ENCODE measurements around the gene BRD3.

BRD3 gene

DNA sequence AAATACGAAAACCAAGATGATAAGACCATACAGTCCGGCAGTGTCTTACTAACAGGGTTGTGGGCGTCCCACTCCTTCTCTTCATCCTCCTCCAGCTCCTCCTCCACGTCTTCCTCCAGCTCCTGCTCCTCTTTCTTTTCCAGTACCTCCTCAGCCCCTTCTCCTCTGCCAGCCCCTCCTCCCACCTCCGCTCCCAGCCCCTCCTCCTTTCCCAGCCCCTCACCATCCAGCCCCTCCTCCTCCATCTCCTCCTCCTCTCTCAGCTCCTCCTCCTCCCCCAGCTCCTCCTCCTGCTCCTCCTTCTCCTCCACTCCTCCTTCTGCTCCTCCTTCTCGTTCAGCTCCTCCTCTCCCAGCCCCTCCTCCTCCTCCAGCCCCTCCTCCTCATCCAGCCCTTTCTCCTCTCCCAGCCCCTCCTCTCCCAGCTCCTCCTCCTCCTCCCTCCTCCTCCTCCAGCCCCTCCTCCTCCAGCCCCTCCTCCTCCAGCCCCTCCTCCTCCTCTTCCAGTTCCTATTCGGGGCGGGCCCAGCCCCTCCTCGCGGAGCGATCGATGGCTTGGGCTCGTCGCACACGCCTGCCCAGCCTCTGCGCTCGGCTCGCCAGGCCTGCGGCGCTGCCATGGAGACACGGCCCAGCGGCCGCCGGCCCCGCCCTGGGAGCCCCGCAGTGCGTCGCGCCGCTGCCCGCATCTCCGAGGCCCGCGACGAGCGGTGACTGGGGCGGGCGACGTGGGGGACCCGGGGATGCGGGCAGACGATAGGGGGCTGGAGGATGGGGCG, 42.8 kb downstream of the BRD3 start, which contains the start of gene BRD3OS:
Gene BRD3OS, plus strand, starts transcription at position 654 of the 778 bp plus-strand sequence. CDS start 1,267 bp downstream, outside the sequence.
- peak; percentile 80 to 85 for DNase-seq (ENCODE audit: low read depth in 2 of 2)

GRCh38 chr9:134024214-134024792, 43.5 kb downstream of the BRD3 start:
- DNase-seq (ENCODE audit: low read depth in 2 of 2) = no peak

DNA sequence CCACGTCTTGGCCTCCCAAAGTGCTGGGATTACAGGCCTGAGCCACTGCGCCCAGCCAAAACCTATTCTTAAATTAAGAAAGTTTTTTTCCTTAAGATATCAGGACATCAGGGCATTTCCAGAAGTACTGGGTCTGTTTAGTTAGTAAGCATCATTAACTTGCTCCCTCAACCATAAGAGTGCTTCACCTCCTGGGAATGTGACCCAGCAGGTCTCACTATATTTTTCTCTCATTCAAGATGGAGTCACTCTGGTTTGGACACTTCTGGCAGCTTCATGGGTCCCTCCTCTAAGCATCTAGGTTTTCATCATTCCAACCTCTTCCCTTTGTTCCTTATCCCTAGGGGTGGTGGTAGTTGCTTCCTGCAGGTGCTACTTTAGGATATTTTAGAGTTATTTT, 52.9 kb downstream of the BRD3 start:
- no peak for DNase-seq (ENCODE audit: low read depth in 2 of 2)

GRCh38 chr9:134011401-134011800, 56.4 kb downstream of the BRD3 start:
- DNase-seq (ENCODE audit: low read depth in 2 of 2) = no peak

DNA sequence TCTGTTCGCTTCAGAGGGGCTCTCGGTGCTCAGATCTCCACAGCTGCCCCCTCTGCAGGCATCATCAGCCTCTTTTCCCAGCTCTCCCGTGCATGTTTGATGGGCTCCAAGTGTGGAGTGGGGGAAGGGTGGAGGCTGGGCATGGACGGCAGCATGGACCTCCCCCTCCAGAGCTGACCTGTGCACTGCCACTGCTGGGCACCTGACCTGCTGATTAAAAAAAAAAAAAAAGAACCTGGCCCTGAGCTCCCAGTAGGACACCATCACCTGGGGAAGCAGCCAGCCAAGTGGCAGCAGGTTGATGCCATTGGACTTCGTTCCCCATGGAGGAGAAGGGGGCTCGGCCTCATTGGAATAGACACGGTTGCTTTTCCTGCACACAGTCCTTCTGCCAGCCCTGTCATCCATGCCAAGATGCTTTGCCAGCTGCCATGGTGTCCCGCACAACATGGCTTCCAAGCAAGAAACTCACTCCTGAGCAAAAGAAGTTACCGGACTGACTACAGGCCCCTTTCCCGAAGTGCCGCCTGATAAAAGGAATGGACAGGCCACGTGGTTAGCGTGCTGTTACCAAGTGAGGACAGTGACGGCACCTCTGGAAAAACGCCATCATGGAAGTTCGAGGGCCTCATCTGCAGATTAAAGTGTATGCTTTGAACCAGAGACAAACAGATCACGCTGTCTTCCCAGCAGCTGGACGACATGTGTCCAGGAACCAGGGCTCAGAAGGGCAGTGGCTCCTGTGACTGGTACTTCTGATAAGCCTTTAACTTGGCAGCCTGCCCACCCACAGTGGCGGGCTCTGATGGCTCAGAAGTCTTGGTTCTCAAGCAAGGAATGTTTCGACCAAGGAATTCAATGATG, 57.3 kb downstream of the BRD3 start:
- DNase-seq (ENCODE audit: low read depth in 2 of 2) = no peak

DNA sequence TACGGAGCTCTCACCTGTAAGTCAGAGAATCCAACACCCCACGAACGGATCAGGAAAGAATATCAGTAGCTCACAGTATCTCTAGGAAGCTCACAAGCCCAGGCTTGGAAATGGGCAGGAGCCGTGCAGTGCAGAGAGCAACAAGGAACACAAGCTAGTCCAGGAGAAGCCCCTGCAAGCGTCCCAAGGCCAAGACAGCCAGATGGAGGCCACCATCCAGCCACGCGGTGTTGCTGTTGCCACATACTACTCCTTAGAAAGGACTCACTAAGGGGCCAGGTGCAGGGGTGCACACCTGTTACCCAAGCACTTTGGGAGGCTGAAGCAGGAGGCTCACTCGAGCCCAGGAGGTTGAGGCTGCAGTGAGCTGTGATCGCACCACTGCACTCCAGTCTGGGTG, 60.3 kb downstream of the BRD3 start:
- no peak for DNase-seq (ENCODE audit: low read depth in 2 of 2)

DNA sequence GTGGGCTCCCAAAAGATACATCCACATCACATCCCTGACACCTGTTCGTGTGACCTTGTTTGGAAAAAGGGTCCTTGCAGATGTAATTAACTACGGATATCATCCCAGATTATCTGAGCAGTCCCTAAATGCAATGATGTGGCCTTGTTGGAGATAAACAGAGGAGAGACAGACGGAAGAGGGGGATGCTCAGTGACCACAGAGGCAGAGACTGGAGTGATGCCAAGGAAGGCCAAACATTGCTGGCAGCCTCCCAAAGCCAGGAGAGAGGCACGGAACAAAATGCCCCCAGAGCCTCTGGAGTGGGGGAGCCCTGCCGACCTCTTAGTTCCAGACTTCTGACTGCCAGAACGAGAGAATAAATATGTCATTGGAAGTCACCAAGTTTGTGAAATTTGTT, 60.7 kb downstream of the BRD3 start:
- DNase-seq (ENCODE audit: low read depth in 2 of 2) = no peak

GRCh38 chr9:134005381-134005780, 62.4 kb downstream of the BRD3 start:
- no peak for DNase-seq (ENCODE audit: low read depth in 2 of 2)

DNA sequence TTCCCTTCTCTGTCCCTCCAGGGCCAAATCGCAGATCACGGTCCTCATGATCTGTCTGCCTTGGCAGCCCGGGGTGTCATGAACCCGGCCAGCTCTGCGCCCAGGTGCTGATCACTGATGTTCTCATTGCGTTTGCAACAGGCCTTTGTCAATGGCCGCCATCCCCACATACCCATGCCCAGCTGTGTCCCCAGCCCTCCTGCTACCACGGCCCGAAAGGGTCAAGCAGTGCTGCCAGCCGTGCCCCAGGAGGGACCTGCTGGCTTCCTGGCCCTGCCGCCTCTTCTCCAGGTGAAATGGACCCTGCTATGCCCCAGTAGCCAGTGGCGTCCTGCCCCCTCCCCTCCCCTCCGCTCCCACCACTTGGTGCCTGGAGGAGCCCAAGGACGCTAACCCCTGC, 62.9 kb downstream of the BRD3 start:
- DNase-seq (ENCODE audit: low read depth in 2 of 2) = no peak

GRCh38 chr9:134004131-134004873, 63.5 kb downstream of the BRD3 start:
- DNase-seq (ENCODE audit: low read depth in 2 of 2) = no peak

DNA sequence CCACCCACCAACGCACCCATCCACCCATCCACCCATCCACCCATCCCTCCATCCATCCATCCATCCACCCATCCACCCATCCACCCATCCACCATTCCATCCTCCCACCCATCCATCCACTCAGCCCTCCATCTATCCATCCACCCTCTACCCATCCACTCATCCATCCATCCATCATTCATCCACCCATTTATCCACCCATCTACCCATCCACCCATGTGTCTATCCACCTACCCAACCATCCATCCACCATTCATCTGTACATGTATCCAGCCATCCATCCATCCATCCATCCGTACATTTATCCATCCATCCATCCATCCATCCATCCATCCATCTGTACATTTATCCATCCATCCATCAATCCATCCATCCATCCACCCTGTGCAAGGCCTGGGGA, 64.6 kb downstream of the BRD3 start:
- DNase-seq (ENCODE audit: low read depth in 2 of 2) = no peak

DNA sequence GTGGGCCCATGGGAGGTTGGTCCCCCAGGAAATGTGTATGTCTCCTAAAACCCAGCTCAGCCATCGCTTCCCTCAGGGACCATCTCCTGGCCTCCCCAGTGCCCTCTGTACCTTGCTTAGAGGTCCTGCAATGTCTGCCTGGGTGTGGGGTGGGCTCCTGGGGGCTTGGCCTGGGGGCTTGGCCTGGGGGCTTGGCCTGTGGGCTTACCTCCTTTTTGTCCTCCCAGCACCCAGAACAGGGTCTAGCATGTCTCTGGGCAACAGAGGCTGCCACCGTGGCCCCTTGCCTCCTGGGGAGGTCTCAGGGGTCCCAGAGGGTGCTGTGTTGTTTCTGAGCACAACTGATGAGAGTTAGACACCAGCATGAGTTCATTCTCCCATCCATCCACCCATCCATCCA, 65.0 kb downstream of the BRD3 start:
- no peak for DNase-seq (ENCODE audit: low read depth in 2 of 2)

GRCh38 chr9:133999851-134000265, 68.0 kb downstream of the BRD3 start:
- no peak for DNase-seq (ENCODE audit: low read depth in 2 of 2)

DNA sequence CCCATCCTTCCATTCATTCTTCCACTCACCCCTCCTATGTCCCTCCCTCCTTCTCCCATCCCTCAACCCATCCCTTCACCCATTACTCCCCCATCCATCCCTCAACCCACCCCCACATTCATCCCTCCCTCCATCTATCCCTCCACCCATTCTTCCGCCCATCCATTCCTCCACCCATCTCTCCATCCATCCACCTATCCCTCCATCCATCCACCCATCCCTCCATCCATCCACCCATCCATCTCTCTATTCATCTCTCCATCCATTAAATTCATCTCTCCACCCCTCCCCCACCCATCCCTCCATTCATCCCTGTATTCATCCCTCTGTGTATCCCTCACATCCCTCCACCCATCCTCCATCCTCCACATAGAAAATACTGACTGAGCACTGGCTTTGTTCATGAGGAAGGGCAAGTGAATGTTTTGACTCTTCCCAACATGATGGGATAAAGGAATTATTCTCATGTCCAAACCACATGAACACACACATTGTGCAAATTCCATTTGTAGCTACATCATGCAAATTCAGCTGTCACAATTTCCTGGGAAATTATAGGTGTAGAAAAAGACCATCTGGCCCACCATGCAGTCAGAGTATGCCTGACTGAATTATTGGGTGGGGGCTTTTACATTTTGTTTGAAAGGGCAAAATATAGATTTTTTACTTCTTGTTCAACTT, 68.8 kb downstream of the BRD3 start:
- DNase-seq (ENCODE audit: low read depth in 2 of 2) = no peak

- no peak for DNase-seq (ENCODE audit: low read depth in 2 of 2)
Observed at GRCh38 chr9:133997584-133997983, 70.2 kb downstream of the BRD3 start.

DNA sequence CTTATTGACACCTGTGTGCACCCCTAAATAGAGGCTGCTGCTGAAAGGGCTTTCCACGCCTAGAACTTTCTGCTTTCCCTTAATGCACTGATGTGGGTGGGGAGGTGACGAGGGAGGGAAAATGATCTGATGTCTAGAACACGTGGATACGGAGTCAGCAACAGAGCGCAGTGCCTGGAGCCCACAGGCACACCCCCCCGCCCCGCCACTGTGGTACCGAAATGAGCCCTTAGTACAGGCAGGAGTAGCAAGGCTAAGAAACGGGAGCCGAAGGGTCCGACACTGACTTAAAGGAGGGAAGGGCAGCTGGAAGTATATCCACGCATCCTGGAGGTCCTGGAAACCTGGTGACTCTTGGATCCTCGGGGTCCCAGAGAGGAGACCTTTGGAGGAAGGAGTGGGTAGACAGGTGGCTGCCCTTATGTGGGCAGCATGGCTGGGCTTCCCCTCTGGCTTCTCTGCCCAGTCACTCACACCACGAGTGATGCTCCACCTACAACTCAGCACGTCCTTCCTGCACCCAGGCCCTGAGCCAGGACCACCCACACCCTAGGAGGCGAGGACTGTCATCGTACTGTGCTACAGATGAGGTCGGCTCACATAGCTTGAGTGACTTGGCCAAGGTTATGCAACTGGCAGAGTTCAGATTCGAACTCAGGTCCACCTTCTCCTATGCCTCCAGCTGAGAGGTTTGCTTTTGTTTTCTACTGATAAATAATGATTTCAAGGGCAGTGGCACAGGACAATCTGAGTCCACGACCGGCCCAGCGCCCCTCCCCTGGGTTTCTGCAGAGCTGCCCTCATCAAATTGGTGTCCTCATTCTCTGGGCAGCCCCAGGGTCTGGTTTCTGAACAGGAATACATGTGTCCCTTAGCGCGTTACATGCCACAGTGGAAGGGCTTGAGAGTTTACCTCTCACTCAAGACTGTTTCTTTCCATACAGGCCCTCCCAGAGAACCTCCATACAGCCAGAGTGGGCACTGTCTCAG, 71.0 kb downstream of the BRD3 start:
- DNase-seq (ENCODE audit: low read depth in 2 of 2) = no peak

- DNase-seq (ENCODE audit: low read depth in 2 of 2) = no peak
Observed at GRCh38 chr9:133995012-133995896, 72.6 kb downstream of the BRD3 start.

- peak; percentile 44 to 55 for DNase-seq (ENCODE audit: low read depth in 2 of 2)
Observed at GRCh38 chr9:133994353-133995011, 73.3 kb downstream of the BRD3 start.

Measured in stimulated activated CD8-positive, alpha-beta memory T cell treated with anti-CD3 and anti-CD28 coated beads, Interleukin-15, amount 100 ng/mL, for 4 hours (primary cell).